IMR-90 (cell line): ENCODE results near the gene GFRA4.

ENCODE experiments used
- BHLHE40 ChIP-seq: fragments of 150-350 bp; IDR thresholded peaks from 2 replicates; pipeline ENCODE4 v1.6.1; 2016; ENCODE audit warnings: mild to moderate bottlenecking, low read depth, low read length
- MXI1 ChIP-seq: IDR thresholded peaks from 2 replicates; pipeline ENCODE4 v1.6.1; 2012; ENCODE audit warnings: low read depth, mild to moderate bottlenecking, low read length, moderate library complexity, borderline replicate concordance
- POLR2A ChIP-seq: IDR thresholded peaks from 2 replicates; pipeline ENCODE4 v1.6.1; 2012; ENCODE audit warnings: mild to moderate bottlenecking, low read depth, low read length
- TF ChIP-seq, protein P1 (sequence below): conservative IDR thresholded peaks from 2 replicates; pipeline ENCODE4 v1.5.1; 2012; ENCODE audit warnings: mild to moderate bottlenecking, low read depth, low read length, improper control_type of control experiment

GRCh38 chr20:3661060-3661813, 2.0 kb downstream of the GFRA4 start:
- TF ChIP-seq, protein P1, sequence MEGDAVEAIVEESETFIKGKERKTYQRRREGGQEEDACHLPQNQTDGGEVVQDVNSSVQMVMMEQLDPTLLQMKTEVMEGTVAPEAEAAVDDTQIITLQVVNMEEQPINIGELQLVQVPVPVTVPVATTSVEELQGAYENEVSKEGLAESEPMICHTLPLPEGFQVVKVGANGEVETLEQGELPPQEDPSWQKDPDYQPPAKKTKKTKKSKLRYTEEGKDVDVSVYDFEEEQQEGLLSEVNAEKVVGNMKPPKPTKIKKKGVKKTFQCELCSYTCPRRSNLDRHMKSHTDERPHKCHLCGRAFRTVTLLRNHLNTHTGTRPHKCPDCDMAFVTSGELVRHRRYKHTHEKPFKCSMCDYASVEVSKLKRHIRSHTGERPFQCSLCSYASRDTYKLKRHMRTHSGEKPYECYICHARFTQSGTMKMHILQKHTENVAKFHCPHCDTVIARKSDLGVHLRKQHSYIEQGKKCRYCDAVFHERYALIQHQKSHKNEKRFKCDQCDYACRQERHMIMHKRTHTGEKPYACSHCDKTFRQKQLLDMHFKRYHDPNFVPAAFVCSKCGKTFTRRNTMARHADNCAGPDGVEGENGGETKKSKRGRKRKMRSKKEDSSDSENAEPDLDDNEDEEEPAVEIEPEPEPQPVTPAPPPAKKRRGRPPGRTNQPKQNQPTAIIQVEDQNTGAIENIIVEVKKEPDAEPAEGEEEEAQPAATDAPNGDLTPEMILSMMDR, result no peak
- TF ChIP-seq POLR2A (no peak), MXI1 (no peak), BHLHE40 (no peak)
